NCI-H187 treated with DMSO at 0.1 percent for 48 hours (cell line): Measurements from ENCODE around the gene CACNA2D4.

ENCODE experiments used
- DNase-seq: peaks from one replicate; lab custom pipeline; 2025; lab: John Stamatoyannopoulos, UW

CACNA2D4 gene

DNA sequence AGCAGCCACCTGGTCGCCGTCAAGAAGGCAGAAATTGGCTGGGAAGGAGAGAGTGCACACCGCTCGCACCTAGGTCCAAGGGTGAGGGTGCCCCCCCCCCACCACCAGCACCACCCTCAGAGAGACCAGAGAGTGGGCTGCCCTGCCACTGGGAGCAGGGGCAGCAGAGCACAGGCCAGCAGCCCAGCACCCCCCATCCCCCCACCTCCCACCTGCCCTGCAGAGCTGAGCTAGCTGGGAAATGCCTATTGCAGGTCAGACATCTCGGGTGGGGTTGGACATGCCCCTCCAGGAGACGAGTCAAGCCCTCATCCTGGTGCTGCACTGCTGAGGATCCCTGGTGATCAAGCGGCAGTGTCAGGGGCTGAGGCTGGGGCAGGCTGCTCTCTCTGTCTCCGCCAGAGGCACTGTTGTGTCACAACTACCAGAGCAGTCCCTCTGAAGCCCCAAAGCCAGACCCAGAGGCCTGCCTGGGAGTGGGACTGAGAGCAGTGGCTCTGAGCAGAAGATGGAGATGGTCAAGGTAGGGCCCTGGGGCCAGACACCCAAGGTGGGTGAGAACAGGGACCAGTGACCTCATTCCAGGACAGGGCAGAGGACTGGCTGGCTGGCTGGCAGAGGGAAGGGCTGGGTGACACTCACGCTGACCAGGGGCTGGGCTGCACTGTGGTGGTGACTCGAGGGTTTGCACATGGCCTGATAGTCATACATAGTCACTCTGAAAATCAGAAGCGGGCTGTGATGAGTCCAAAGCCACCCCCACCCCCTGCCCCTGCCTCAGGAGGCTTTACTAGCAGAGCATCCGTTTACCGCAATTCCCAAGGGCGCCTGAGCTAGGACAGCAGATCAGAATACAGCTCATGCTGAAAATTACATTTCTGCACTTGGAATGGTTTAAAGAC lies 117.8 kb downstream of the CACNA2D4 start:
- no peak for DNase-seq

DNA sequence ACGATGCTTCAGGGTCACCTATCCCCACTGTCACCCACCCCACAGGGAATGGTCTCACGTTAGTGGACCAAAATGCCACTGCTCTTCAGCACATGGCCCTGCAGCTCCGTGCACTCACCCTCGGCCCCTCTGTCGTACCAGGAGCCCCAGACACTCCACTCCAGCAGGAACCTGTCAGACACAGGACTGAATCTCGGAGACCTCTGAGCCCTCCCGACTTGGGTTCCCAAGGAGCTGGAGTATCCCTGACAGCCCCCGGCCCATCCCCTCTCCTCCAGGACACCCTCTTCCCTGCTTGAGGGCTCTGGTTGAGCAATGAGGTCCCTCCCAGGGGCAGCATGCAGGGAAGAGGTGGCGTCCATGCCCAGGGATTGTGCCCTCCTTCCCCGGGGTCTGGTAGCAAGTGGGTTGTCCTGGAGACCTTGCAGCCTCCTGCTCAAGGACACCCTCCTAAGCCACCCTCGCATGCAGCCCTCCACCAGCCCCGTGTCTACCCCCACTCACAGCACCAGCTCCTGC lies 118.5 kb downstream of the CACNA2D4 start:
- DNase-seq, result no peak

DNA sequence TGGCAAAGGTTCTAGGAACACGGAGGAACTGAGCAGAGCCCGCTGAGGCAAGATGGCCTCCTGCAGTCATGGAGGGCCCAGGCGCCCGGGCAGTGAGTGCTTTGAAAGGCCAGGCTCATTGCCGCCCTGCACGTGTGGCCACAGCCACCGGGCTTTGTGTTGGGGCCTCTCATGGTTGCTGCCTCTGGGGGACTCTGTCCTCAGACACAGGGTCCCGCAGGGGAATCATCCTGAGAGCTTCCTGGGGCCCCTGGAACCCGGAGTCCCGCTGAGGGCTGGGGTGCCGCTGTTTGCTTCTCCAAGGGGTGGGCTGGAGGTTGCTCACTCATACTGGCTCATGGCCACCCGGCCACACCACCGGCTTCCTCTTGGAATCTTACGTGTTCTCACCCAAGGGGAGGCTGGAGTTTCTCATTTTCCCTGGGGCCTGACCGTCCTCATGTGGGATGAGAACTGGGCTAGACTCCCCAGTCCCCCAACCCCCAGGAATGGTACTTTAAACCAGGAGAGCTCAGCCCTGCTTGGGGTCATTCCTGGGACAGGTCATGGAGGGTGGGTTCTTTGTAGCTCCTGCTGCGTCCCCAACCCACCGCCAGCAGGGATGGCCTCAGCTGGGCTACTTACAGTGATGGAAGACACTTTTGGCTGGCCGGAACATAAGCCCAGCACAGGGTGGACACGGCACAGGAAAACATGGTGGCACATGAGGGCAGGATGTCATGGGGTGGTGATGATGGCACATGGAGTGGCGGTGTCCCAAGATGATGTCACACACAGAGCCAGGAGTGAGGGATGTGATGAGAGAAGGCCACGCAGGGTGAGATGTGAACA lies 119.2 kb downstream of the CACNA2D4 start:
- no peak for DNase-seq

DNA sequence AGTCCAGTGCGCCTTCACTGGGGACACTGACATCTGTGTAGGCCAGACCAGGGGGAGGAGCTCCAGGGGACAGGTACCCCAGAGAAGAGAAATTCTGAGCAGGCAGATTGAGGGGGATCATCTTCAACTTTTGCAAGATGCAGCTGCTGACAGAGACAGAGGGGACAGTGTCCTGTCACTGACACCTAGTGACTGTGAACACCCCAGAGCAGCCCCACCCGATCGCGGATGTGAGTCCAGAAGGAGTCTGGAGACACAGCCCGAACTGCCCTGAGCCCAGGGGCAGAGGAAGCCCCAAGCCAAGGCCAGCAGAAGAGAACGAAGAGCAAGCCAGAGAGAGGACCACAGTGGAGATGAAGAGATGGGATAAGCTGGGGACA lies 119.8 kb downstream of the CACNA2D4 start:
- DNase-seq, result no peak

DNA sequence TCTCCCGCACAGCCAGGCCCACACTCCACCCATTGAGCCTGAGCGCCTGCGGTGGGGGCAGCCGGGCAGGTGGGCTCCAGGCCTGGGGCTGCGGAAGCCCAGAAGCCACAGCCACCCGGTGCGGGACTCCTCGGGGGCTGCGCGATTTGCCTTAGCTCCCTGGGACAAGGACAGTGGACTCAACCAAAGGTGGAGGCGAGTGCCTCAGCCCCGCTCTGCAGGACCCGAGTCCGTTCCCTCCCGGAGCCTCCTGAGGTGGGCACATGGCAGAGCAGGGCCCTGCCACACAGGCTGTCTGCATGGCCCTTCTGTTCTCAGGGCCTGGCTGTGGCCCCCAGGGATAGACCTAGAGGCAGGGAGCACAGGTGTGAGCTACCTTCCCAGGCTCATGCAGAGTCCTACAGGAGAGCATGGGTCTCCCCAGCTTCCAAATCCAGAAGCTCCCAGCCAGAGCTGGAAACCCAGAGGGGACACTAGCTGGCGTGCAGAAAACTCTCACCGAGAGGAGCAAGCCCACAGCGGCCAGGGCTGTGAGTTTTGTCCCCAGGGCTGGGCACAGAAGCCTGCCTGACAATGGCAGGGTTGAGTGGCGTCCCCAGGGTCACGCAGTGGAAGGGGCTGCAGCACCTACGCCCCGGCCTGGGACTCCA lies 120.3 kb downstream of the CACNA2D4 start:
- DNase-seq, result no peak

DNA sequence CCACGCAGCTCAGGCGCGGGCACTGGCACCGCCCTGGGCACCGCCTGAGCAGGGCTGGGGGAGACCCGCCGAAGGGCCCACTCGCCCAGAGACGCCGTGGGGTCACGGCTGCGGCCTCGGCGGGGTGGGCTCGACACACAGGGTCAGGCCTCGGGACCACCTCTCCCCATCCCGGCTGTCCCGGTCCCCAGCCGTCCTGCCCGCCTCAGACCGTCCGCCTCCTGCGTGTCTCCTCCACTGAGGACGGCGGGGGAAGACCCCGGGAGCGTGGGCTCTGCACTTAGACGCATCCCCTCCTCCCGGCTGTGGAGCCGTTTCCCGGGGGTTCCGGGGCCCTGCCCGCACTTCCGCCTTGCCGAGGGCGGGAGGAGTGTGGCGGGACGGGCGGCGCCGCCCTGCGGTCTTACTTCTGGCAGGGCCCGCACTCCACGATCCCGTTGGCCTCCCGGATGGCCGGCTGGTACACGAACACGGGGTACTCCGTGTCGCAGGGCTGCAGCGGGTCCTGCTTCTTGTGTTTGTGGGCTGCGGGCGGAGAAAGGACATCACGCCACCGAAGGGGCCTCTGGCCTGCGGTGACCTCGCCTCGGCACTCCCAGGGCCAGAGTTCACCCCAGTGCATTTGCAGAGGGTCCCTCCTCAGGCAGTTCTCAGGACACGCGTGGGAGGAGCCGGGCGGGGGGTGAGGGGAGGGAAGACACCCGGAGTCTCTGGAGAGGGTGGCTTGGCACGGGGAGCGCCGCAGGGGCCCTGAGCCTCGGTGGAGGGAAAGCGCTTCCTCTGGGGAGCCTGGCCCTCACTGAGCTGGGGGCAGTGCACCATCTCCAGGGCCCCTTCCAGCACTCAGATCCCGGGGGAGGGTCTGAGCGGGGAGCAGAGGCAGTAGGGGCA lies 121.2 kb downstream of the CACNA2D4 start:
- no peak for DNase-seq

DNA sequence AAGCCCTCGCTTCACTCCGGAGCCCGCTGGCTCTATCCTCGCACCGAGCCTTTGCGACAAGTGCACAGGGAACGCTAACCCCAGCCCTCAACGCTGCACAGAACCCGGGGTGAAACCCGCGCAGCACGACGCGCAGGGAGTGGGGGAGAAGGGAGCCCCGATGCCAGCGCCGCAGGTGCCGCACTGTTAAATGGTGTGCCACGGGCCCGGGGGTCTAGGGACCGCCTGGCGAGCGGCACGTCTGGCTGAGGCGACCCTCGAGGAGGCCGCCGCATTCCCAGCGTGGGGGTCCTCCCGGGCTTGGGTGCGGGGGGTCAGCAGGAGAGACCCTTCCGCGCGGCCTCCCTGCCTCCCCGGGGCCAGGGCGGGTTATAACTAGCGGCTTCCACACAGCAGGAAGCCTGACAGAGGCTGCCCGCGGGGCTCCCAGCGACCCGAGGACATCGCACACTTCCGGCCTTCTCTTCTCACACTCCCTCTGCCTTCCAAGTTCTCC lies 121.9 kb downstream of the CACNA2D4 start:
- no peak for DNase-seq

DNA sequence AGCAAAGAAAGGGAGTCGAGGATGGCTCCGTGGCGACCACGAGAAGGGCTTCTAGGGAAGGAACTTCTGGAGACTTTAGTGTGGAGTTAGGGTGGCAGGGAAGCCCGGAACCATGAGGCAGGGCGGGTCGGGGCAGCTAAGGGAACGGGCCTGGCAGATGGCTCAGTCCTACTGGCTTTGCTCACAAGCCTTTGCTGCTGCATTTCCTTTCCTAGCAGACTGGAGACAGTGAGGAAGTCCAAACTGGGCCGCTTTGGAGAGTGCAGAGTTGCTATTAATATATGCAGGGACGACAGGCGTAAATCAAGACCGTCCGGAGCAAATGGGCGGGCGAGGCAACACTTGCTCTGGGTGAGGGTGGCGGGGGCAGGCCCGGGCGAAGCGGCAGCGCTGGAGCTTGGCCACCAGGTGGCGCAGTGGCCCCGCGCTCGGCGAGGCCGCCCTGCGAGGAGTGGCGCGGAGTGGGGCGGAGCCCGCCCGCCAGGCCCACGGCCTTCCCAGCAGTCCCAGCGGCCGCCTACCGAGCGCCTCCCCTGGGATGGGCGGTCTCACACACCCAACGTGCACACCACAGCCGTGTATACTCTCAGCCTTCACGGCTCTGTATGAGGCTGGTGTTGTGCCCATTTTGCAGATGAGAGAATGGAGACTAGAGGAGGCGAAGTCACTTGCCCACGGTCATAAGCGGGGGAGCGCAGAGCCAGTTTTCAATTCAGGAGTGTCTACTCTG lies 122.5 kb downstream of the CACNA2D4 start:
- no peak for DNase-seq

DNA sequence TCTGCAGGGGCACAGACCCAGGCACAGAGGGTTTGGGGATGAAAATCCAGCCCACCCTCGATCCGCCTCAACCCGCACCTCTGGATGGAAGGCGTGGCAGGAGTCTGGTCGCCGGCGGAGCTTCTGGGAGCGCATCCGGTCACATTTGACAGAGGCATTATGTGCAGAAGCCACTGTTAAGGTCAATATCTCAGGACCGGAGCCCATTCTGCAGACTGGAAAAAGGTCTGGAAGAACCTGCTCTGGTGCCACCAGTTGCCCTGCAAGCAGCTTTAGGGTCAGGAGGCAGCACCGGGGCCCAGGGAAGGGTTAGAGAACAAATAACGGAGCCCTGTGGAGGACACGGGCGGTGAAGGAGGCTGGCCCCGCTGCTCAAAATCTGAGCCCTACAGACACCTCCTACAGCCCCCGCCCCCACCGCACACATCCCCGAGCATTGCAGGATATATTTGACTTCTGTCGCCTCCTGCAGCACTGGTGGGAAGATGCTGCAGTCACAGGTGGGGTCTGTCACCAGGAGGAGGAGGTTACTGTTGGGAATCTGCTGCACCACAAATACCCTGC lies 123.1 kb downstream of the CACNA2D4 start:
- DNase-seq, result no peak

DNA sequence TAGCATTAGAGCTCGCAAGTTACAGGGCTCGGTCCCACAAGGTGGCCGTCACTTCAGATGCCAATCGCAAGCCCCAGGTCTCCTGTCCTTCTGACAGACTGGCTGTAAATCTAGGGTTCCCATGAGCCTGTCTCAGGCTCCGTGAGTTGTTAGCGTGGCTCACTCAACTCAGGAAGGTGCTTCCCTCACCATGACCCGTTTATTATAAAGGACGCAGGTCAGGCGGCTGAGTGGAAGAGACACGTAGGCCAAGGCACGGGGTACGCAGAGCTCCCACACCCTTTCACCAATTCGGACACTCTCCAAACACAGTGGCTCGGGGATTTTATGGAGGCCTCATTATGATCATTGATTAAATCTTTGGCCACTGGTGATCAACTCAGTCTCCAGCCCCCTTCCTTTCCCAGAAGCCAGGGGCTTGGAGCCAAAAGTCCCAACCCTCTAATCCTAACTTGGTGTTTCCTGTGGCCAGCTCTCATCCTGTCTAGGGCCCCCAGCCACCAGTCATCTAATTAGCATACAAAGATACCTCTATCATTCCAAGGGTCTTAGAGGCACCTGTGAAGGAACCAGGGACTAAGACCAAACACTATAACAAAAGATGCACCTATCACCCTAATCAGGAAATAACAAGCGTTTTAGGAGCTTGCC lies 123.9 kb downstream of the CACNA2D4 start:
- no peak for DNase-seq

DNA sequence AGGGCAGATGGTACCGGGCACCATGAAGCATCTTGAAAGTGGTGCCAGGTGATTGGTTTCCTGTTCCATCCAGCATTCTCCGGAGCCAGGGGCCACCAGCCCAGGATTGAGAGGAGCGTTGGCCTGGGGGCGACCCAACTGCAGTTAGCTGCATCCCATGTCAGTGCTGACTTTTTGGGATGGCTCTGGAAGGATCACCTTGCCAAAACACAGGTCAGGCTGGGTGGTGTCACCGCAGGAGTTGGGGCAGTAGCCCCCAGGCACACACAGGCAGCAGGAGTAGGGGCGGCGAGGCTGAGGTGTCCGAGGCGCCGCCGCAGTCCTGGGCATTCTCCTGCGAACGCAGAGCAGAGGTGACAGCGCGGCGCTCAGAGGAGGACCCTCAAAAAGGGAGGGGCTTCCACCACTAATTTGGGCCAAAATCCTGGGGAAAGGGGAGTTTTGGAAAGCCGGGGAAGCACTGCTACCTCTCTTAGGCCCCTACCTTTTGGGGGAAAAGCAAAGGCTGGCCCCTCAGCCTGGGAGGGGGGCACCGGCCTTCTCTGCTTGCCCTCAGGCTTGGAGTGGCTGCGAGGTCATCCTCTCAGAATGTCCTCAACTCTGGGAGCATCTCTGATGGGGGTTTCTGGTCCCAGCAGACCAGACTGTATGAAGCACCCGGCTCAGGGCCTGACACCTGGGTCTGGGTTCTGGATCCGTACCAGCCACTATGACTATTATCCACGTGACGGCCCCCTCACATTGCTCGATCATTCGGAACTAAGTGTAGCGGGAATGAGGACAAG lies 124.8 kb downstream of the CACNA2D4 start:
- DNase-seq, result no peak

DNA sequence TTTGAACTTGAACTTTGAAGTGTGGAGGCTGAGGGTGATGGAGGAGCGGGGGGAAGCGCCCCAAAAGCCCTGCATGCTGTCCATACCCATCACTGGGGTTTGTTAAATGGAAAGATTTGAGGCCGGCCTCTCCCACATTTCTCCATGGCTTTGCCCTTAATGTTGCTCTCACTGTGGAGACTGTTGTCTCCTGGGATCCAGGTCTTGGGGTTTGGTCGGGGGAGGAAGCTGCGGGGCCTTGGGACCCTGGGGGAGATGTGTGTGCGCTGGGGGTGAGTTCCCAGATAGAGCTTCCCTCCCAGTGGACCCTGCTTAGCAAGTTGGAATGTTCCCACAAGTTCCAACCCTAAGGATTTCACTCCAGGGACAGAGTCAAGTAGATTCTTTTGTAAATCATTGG lies 126.0 kb downstream of the CACNA2D4 start:
- DNase-seq, result no peak

DNA sequence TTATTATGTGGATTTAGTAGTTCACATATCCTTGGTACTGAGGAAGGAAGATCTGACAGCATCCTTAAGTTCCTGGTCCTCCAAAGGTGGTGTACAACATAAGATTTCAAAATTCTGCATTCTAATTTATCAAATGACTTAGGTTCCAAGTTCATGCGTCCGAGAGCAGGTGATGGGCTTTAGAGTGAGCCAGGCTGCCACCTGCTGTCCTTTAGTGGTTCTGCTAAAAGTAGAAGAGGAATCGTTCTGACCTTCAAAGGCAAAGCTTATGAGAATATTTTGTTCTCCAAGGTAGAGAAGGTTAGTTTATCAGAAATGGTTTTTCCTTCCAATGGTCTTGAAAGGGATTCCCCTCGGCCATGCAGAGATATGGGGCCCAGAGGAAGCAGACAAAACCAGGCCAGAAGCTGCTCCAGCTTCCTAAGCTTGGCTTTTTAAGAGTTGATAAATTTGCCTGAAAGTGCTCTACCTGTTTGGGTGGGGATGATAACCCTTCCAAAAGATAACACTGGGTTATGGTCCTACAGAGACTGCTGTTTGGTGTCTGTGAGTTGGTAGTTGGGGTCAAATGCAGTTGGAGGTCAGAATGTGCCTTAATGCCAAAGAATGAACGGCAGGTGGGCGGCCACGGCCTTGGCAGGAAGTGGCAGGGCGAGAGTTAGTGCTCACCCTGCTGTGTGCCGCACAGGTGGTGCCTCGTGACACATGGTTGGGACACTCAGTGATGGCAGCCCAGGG lies 127.2 kb downstream of the CACNA2D4 start:
- DNase-seq, result no peak

DNA sequence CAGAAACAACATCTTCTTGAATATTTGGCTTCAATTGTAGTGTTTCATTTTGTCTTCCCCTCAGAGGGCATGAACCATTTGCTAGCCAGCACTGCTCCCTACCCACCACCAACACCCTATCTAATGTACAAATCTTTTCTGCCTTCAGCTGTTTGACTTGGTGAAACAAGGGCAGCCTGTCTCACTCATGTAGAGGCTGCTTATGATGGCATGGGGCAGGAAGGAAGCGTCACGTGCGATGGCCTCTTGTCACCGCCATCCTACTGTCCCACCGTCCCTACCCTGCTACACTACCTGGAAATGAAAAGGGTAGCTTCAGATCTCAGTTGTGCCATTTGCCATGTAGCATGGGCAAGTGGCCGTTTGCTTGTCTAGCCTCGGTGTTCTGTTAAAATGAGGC lies 128.0 kb downstream of the CACNA2D4 start:
- no peak for DNase-seq

DNA sequence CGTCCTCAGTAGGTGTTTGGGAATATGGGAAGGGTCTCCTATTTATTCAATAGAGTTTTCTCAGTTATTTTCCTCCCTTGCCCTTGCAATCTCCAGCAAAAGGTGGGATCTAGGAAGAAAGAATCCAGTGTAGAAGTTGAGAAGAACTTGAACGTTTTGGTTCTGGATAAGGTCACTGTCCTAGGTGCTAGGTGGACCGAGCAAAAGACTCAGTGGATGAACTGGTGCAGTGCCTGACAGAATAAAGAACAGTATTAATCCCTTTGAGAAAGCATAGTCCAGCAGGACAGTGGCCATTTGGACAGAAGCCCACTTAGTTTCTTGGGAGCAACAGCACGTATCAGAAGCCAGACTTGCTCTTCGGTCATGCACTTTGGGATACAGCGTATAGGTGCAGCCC lies 130.7 kb downstream of the CACNA2D4 start:
- no peak for DNase-seq

DNA sequence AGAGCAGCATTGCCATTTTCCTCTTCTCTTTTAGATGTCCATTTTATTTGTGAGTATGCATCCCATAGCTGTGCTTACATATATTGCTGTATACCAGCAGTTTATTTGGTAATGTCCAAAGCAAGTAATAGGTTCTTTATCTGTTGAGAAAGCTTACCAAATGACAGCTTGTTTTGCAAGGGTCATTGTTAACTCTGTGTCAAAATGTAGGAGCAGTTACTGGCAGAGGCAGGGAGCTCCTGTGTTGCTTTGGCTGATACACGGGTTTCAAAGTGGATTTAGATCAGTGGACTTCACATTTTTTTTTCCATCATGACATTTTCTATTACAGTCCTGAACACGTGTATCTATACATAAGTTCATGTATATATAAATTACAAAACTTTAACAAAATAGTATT lies 136.2 kb downstream of the CACNA2D4 start:
- no peak for DNase-seq

DNA sequence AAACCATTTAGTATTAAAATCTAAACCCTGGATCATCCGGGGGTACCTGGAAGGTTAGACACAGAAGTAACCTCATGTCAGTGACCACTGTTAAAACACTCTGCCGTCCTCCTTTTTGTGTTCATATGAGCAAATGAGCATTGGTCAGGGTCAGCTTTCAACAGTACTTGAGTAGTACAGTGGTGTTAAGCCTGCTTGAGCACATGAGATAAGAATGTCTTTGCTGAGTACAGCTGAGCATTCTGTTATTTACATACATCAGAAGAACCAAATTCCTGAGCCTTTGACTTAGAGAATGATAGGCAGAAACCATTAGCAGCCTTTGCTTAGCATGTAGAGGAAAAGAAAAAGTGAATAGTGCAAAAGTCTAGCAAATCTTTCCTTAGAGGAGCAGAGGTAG lies 136.7 kb downstream of the CACNA2D4 start:
- DNase-seq, result no peak

DNA sequence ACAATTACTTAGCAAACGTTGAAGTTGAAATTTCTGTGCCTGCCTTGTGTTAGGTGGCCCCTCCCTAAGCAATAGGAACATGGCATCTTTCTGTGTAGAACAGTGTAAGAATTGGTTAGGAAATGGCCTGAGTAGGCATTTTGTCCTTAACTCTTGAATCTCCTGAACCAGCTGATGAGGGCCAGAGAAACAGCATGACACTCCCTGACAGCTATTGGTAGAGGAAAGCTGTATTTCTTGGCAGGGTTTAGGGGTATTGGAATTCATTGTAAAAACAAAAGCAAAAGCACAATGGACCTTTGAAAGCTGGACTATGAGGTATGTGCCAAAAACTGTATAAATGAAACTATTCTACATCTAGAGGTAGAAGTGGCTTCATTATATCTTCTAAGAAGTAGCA lies 138.7 kb downstream of the CACNA2D4 start:
- no peak for DNase-seq
